ENCODE data around the gene PRX. TPM values are rescaled to one million over a fixed set of nuclear protein-coding genes. Genes with fewer than 3 reads are reported as not detected.

The PRX gene
- total and polyA plus RNA-seq, 2 donors from 2014 or later = 4.5 to 12.6 TPM

DNA sequence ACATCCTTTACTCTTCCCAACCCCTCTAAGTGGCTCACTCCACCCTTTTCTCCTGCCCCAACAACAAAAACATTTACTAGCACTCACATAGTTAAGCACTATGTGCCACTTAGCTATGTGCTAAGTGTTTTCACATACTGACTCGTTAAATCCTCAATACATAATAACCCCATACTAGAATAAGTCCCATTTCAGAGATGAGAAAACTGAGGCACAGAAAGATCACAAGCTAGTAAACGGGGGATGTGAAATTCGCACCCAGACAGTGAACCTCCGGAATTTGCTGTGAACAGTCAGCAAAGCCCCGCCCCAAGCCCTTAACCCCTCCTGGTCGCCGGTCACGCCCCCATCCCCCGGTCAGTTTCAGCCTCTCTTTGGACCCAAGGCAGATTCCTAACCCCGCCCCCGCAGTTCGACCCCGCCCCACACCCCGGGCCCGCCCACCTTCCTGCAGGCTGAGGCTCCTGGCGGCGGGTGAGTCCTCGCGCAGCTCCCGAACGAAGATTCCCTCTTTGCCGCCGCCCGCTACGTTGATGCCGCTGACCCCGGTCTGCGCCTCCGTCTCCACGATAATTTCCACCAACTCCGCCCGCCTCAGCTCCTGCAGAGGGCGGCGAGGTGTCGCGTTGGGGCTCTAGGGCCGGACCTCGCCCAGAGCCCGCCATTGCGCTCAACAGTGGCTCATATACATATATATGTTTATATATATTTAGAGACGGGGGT is 9.8 kb downstream of the PRX start:
- TF ChIP-seq, protein P1, sequence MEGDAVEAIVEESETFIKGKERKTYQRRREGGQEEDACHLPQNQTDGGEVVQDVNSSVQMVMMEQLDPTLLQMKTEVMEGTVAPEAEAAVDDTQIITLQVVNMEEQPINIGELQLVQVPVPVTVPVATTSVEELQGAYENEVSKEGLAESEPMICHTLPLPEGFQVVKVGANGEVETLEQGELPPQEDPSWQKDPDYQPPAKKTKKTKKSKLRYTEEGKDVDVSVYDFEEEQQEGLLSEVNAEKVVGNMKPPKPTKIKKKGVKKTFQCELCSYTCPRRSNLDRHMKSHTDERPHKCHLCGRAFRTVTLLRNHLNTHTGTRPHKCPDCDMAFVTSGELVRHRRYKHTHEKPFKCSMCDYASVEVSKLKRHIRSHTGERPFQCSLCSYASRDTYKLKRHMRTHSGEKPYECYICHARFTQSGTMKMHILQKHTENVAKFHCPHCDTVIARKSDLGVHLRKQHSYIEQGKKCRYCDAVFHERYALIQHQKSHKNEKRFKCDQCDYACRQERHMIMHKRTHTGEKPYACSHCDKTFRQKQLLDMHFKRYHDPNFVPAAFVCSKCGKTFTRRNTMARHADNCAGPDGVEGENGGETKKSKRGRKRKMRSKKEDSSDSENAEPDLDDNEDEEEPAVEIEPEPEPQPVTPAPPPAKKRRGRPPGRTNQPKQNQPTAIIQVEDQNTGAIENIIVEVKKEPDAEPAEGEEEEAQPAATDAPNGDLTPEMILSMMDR (IDR thresholded peaks at IDR 0.05; ENCODE audit: borderline replicate concordance, extremely low read depth, insufficient read depth) = no peak
- Histone ChIP-seq H3K27me3 (ENCODE audit: control insufficient read depth, insufficient read depth, low read length) (no peaks in the 10 kb centered on the region), H3K9me3 (ENCODE audit: control insufficient read depth in 2 of 3, insufficient read depth in 1 of 3, low read length in 3 of 3) (no peaks in the 10 kb centered on the region), H3K4me1 (ENCODE audit: control insufficient read depth in 2 of 3, insufficient read depth in 2 of 3, low read depth in 1 of 3, low read length in 3 of 3) (peaks cover 0 to 2% (median 0%) of the 10 kb centered on the region in 3 donors), H3K36me3 (ENCODE audit: control insufficient read depth in 2 of 3, insufficient read depth in 3 of 3, low read length in 3 of 3) (no peaks in the 10 kb centered on the region), H3K9ac (ENCODE audit: low read length in 3 of 3) (peak overlapping the region; percentile 6 to 60 (median 46)), H3K4me3 (ENCODE audit: low read length in 3 of 3) (peak overlapping the region; percentile 28 to 66 (median 63)), H3K27ac (ENCODE audit: low read depth in 2 of 2, low read length in 2 of 2) (peak overlapping the region; percentile 67 to 69)
- peak; percentile 89 to 98 (median 96) for DNase-seq
- intact Hi-C loops (cut with DNase I) = no loop called here
- no peak for FAIRE-seq

DNA sequence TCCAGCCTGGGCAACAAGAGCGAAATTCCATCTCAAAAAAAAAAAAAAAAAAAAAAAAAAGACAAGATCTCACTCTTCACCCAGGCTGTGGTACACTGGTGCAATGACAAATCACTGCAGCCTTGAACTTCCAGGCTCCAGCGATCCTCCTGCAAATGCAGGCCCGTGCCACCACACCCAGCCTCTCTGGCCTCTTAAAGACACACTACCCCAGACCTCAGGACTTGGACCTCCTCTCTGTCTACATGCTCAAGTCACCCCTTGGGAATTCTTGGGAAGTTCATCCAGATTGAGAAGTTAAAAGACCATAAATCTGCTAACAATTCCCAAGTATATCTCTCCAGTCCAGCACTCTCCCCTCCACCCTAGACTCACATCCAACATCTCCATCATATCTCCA is 12.6 kb downstream of the PRX start:
- H3K27me3 ChIP-seq (ENCODE audit: control insufficient read depth, insufficient read depth, low read length) = no peaks in the 10 kb centered on the region
- H3K27ac ChIP-seq (ENCODE audit: low read depth in 2 of 2, low read length in 2 of 2) = no peak overlapping the region
- peaks cover 0 to 2% (median 0%) of the 10 kb centered on the region in 3 donors for H3K4me1 ChIP-seq (ENCODE audit: control insufficient read depth in 2 of 3, insufficient read depth in 2 of 3, low read depth in 1 of 3, low read length in 3 of 3)
- FAIRE-seq (no peak), DNase-seq (no peak)
- TF ChIP-seq, protein P1 (IDR thresholded peaks at IDR 0.05; ENCODE audit: borderline replicate concordance, extremely low read depth, insufficient read depth) = no peak
- H3K9ac ChIP-seq (ENCODE audit: low read length in 3 of 3) = no peak overlapping the region
- H3K9me3 ChIP-seq (ENCODE audit: control insufficient read depth in 2 of 3, insufficient read depth in 1 of 3, low read length in 3 of 3) = no peaks in the 10 kb centered on the region
- no peak overlapping the region for H3K4me3 ChIP-seq (ENCODE audit: low read length in 3 of 3)
- intact Hi-C loops (cut with DNase I) = no loop called here
- no peaks in the 10 kb centered on the region for H3K36me3 ChIP-seq (ENCODE audit: control insufficient read depth in 2 of 3, insufficient read depth in 3 of 3, low read length in 3 of 3)

DNA sequence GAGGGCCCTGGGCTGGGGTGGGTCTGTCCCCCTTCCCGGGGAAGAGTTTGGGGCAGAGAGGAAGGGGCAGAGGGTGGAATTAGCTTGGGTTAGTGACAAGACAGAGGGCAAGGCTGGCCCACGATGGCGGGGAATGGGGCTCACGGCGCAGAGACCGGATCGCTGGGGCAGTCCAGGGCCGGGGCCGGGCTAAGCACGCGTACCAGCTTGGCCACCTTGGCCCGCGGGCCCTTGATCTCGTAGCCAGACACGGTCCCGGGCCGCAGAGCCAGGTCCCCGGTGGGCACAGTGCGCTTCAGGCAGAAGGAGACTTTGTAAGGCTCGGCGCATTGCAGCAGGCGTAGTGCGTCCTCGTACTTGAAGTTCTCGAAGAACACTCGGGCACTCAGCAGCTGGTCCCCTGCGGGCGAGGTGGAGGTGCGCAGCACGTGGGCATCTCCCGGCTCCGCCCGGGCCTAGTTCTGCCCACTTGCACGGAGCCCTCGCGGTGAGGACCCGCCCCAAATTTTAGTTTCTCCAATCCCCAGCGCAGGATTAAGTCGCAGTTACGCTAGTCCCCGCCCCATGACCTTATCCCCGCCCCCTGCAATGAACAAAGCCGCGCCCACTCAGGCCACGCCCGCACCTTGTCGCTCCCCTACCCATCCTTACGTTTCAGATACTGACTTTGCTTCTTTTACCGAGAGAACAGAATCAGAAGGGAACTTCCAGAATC is 14.6 kb downstream of the PRX start:
- no peaks in the 10 kb centered on the region for H3K36me3 ChIP-seq (ENCODE audit: control insufficient read depth in 2 of 3, insufficient read depth in 3 of 3, low read length in 3 of 3)
- FAIRE-seq (no peak), DNase-seq (peak in 4 of 5 donors; percentile 79 to 87 (median 84))
- peak overlapping the region in 1 of 3 donors; percentile 6 for H3K4me3 ChIP-seq (ENCODE audit: low read length in 3 of 3)
- H3K27me3 ChIP-seq (ENCODE audit: control insufficient read depth, insufficient read depth, low read length) = no peaks in the 10 kb centered on the region
- H3K9ac ChIP-seq (ENCODE audit: low read length in 3 of 3) = no peak overlapping the region
- intact Hi-C loops (cut with DNase I) = no loop called here
- no peaks in the 10 kb centered on the region for H3K9me3 ChIP-seq (ENCODE audit: control insufficient read depth in 2 of 3, insufficient read depth in 1 of 3, low read length in 3 of 3)
- peaks cover 0 to 2% (median 0%) of the 10 kb centered on the region in 3 donors for H3K4me1 ChIP-seq (ENCODE audit: control insufficient read depth in 2 of 3, insufficient read depth in 2 of 3, low read depth in 1 of 3, low read length in 3 of 3)
- no peak overlapping the region for H3K27ac ChIP-seq (ENCODE audit: low read depth in 2 of 2, low read length in 2 of 2)
- TF ChIP-seq, protein P1 (IDR thresholded peaks at IDR 0.05; ENCODE audit: borderline replicate concordance, extremely low read depth, insufficient read depth) = no peak
